Measurements from ENCODE around the gene PCDH1.
"Not testable (repeated sequence)": the region's sequence is repeated elsewhere in the genome, so short reads cannot be mapped to it uniquely, and the experiment has no call there.

The PCDH1 gene

GRCh38 chr5:141898448-141899049, 20.3 kb upstream of the PCDH1 start:
- DNase-seq (ENCODE audit: low read depth): no peak

- no peak for DNase-seq (ENCODE audit: low read depth)
Observed at GRCh38 chr5:141897425-141897824, 19.2 kb upstream of the PCDH1 start.

GRCh38 chr5:141890429-141890828, 12.2 kb upstream of the PCDH1 start:
- not testable (repeated sequence) for DNase-seq (ENCODE audit: low read depth)

- no peak for DNase-seq (ENCODE audit: low read depth)
Observed at GRCh38 chr5:141889282-141889871, 11.2 kb upstream of the PCDH1 start.

- DNase-seq (ENCODE audit: low read depth): no peak
Observed at GRCh38 chr5:141883892-141884318, 5.7 kb upstream of the PCDH1 start.

- DNase-seq (ENCODE audit: low read depth): no peak
Observed at GRCh38 chr5:141883184-141883891, 5.1 kb upstream of the PCDH1 start.

- DNase-seq (ENCODE audit: low read depth): no peak
Observed at GRCh38 chr5:141882594-141883183, 4.5 kb upstream of the PCDH1 start.

GRCh38 chr5:141881886-141882285, 3.7 kb upstream of the PCDH1 start:
- no peak for DNase-seq (ENCODE audit: low read depth)

- DNase-seq (ENCODE audit: low read depth): no peak
Observed at GRCh38 chr5:141880961-141881801, 3.0 kb upstream of the PCDH1 start.

GRCh38 chr5:141879941-141880738, 1.9 kb upstream of the PCDH1 start:
- DNase-seq (ENCODE audit: low read depth): no peak

- no peak for DNase-seq (ENCODE audit: low read depth)
Observed at GRCh38 chr5:141879426-141879759, 1.2 kb upstream of the PCDH1 start.

- DNase-seq (ENCODE audit: low read depth): peak; percentile 81
Observed at GRCh38 chr5:141878711-141879425, 658 bp upstream of the PCDH1 start.

- DNase-seq (ENCODE audit: low read depth): no peak
Observed at GRCh38 chr5:141877356-141878185, 639 bp downstream of the PCDH1 start.

GRCh38 chr5:141876628-141877355, 1.4 kb downstream of the PCDH1 start:
- DNase-seq (ENCODE audit: low read depth): no peak

- no peak for DNase-seq (ENCODE audit: low read depth)
Observed at GRCh38 chr5:141875795-141876627, 2.2 kb downstream of the PCDH1 start.

- DNase-seq (ENCODE audit: low read depth): no peak
Observed at GRCh38 chr5:141875022-141875740, 3.0 kb downstream of the PCDH1 start.

- DNase-seq (ENCODE audit: low read depth): no peak
Observed at GRCh38 chr5:141874262-141874964, 3.8 kb downstream of the PCDH1 start.
